ENCODE results near the gene BBIP1.

The BBIP1 gene, protein sequence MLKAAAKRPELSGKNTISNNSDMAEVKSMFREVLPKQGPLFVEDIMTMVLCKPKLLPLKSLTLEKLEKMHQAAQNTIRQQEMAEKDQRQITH

GRCh38 chr10:110918643-110919348 lies at the start of gene BBIP1:
BBIP1 (minus strand) TSS chr10:110919180; CDS start chr10:110918157, 1,023 bp downstream.
- DNase-seq (ENCODE audit: low read depth), result no peak

DNA sequence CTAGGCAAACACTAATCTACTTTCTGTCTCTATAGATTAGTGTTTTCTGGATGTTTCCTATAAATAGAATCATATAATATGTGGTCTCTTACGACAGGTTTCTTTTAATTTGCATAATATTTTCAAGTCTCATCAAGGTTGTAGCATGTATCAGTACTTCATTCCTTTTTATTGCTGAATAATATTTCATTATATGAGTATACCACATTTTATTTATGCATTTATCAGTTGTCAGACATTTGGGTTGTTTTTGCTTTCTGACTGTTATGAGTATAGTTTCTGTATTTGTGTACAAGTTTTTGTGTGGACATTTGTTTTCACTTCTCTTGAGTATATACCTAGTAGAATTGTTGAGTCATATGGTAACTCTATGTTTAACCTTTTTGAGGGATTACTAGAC lies 48.7 kb upstream of the BBIP1 start:
- DNase-seq (ENCODE audit: low read depth), result no peak

DNA sequence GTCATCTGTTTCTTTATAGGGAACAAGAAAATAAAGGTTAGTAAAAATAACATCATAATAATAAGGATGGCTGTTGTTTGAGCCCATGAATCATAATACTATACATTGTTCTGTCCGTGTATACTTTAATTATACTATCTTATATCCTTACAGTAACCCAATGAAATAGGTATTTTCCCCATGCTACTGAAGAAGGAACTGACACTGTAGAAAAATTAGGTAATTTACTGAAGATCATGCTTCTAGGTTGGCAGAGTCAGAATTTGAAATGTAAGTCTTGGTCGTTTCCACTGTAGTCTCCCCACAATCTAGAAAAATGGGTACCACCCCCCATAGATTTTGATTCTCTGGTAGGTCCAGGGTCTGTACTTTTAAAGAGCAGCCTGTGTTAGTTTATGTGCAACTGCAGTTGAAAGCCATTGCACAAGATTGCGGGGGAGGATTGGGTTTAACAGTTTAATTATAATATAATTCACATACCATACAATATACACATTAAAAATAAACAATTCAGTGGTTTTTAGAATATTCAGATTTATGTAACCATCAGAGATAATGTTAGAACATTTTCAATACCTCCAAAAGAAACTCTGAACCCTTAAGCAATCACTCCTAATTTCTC lies 48.1 kb upstream of the BBIP1 start:
- DNase-seq (ENCODE audit: low read depth), result no peak

- no peak for DNase-seq (ENCODE audit: low read depth)
Measured at GRCh38 chr10:110966146-110966545, 47.2 kb upstream of the BBIP1 start.

- DNase-seq (ENCODE audit: low read depth), result no peak
Measured at GRCh38 chr10:110965216-110965615, 46.2 kb upstream of the BBIP1 start.

DNA sequence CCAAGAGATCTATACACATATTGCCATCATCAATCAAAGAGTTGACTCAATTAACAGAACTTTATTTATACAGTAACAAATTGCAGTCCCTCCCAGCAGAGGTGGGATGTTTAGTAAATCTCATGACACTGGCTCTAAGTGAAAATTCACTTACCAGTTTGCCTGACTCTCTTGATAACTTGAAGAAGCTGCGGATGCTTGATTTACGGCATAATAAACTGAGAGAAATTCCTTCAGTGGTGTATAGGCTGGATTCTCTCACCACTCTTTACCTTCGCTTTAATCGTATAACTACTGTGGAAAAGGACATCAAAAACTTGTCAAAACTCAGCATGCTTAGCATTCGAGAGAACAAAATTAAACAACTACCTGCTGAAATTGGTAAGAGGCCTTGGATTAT lies 45.7 kb upstream of the BBIP1 start:
- no peak for DNase-seq (ENCODE audit: low read depth)

- no peak for DNase-seq (ENCODE audit: low read depth)
Measured at GRCh38 chr10:110963162-110963561, 44.2 kb upstream of the BBIP1 start.

DNA sequence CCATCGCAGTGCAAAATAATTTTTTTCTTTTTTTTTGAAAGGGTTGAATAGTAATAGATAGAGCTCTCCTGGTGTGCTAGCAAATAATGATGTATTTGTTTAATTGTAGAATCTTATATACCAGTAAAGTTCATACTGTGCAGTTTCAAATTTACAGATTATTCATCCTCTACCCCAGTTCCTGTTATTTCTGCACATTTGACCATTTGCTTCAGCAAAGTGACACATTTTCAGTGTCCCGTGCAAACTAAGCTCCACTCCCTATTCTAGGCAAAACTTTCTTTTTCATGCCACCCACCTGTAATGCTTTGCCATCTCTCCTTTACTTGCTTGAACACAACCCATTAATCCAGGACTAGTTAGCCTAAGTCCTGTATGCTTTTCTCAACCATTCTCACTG lies 43.5 kb upstream of the BBIP1 start:
- no peak for DNase-seq (ENCODE audit: low read depth)

GRCh38 chr10:110960333-110960712 lies 41.3 kb upstream of the BBIP1 start:
- no peak for DNase-seq (ENCODE audit: low read depth)

DNA sequence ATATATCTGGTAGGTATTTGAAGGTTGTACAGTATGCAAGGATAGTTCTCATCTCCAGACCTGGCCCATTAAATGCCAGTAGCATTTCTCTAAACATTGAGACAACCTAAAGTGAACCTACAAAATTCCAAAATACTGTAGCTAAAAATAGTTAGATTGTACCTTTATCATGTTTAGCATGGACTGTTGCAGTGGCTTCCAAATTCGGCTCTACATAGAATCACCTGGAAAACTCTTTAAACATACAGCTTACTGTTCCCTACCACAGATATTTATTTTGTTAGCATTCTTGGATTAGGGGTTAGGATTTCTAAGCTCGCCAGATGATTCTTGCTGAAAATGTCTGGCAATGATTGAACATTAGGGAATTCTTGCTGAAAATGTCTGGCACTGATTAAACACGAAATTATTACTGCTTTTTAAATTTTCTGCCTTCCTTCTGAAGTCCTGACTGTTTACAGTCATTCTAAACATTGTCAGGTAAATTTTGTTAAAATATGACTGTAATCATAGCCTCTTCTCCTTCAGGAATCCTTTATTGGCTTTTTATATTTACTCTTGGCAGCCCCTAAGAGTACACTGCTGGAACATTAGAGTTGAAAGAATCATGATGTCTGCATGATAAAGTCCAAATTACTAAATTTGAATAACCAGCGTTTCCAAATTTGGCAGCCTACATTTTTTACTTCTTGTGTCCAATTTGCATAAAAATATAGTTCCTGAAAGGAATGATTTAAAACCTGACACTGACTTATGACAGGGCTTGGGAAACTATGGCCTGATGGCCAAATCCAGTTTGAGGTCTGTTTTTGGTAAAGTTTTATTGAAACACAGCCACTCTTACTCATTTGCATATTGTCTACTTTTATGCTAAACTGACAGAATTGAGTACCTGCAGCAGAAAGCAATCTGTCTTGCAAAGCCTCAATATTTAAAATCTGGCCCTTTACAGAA lies 40.7 kb upstream of the BBIP1 start:
- DNase-seq (ENCODE audit: low read depth), result no peak

DNA sequence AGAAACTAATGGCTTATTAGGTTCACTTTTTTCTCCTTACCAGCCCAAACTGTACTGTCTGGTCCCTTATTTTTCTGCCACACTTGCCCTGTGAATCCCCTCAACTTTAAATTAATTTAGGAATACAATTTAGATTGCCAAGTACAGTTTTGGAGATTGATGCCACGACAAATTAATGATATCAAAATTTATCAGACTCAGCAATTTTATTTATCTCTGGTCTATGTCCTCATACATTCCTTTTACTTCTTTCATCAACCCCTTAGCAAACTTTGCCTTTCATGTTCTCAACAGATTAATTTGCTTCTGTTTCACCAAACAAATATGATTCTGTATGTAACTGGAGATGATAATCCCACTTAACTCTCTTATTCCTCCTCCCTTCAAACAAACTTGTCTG lies 38.6 kb upstream of the BBIP1 start:
- no peak for DNase-seq (ENCODE audit: low read depth)

GRCh38 chr10:110951381-110951780 lies 32.4 kb upstream of the BBIP1 start:
- no peak for DNase-seq (ENCODE audit: low read depth)

DNA sequence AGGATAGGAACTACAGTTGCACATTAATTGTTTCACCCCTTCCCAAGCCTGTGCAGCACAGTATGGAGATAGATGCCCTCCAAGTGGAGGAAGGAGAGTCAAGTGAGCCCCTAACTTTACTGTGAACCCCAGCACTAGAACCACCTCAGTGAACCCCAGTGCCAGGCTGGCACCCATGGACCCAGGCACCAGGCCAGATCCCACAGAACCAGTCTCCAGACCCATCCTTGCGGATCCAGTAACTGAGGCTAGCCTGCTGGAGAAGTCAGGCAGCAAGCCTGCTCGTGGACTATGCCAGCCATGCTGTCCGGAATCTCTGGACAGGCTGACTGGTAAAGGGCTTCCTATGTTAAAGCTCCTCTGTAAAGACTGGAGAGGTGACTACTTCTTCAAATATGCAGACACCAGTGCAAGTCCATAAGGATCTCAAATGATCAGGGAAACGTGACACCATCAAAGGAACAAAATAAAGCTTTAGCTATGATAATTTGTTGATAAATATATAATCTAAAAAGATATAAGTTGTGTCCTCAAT lies 28.1 kb upstream of the BBIP1 start:
- no peak for DNase-seq (ENCODE audit: low read depth)

DNA sequence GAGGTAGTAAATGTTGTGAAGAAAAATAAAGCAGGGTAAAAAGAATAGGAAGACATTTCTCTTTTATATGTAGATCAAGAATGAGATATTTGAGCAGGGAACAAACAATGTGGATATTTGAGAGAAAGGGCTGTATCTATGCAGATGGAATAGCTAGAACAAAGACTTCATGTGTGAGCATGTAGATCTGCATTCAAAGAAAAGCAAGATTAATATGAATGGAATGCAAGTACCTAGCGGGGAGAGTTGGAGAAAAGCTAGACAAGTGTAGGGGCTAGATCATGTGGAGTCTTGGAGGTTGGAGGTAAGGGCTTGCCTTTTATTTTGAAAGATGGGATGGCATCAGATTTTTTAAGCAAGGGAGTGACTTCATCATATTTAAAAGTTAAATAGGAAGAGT lies 27.5 kb upstream of the BBIP1 start:
- no peak for DNase-seq (ENCODE audit: low read depth)

- no peak for DNase-seq (ENCODE audit: low read depth)
Measured at GRCh38 chr10:110944792-110945396, 25.9 kb upstream of the BBIP1 start.

DNA sequence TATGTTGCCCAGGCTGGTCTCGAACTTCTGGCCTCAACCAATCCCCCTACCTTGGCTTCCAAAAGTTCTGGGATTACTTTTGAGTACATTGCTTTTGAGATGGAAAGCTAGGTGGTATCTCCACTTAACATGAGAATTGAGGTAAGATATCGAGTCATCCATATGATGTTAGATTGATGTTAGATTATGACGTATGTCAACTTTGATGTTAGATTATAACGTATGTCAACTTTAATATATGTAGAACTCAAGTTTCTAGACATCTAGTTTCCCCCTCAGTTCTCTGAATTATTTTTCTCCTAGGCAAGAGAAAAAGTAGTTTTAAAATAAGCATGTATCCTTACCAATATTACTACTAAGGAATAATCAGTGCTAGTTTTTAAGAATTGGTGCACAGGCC lies 20.4 kb upstream of the BBIP1 start:
- no peak for DNase-seq (ENCODE audit: low read depth)

DNA sequence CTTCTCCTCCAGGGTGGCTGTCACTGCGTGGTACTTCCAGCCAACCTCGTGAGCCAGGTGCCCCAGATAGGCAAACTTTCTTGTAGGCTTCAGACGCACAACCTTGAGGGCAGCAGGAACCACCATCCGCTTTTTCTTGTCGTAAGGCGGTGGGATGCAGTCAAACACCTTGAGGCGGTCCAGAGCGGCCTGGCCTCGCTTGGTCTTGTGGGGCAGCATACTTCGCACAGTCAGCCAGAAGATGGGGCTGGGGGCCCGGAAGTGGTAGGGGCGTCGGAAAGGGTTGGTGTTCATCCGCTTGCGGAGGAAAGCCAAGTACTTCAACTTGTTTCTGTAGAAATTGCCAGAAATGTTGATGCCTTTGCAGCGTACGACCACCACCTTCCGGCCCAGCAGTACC lies 17.8 kb upstream of the BBIP1 start:
- DNase-seq (ENCODE audit: low read depth), result no peak

DNA sequence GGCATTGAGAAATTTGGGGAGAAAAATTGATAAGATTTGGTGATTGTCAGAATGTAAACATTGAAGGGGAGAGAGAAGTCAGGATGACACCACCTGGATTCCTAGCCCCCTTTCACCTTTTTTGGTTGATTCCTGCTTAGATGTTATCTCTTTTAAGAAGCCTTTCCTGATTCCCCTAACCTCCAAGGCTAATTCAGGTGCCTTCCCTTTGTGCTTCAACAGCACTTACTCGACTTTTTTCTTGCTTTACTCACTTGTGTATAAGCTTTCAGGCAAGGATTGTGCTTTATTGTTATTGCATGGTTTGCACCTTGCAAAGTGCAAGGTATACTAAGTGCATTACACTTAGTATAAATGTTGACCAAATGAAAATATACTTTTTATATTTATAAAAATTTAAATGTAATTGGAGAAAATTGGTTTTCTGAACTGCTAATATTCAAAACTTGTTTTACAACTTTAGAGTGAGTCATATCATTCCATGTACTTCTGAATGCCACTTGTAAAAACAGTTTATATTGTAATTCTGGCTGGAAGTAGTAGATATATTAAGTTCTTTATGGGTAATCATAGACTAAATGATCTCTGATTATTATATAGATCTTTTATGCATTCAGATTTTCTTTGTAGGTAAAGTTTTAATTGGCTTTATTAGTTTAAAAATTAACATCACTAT lies 13.7 kb upstream of the BBIP1 start:
- DNase-seq (ENCODE audit: low read depth), result no peak

GRCh38 chr10:110931769-110932381 lies 12.9 kb upstream of the BBIP1 start:
- no peak for DNase-seq (ENCODE audit: low read depth)

DNA sequence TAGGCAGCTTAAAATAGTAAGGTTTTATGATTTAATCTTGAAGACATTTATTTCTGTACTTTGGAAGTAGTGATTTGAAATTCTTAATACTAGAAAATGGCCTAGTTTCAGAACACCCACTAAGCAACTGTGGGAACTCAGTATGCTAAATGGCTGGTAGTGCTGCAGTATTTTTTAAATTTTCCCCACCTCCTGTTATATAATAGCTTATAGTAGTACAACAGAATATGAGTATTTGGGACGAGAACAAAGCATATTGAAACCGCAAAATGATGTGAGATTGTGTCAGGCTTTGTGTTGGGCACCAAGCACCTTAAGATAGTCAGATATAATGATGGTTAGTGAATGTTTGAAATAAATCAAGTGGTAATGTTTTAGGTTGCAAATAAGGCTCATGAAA lies 8.5 kb upstream of the BBIP1 start:
- DNase-seq (ENCODE audit: low read depth), result no peak
